H1 (cell line): ENCODE results near the gene SLC25A47. TPM values are rescaled to one million over a fixed set of nuclear protein-coding genes. Genes with fewer than 3 reads are reported as not detected.

Source experiments
- CTCF ChIA-PET: fragments of 300-600 bp; sonication (Branson Sonifier 250); formaldehyde crosslinking; loops from one replicate; lab custom pipeline; 2021; ENCODE audit not compliant: partially characterized antibody; lab: Charles Lee
- POLR2A ChIA-PET: fragments of 300-600 bp; sonication (Branson Sonifier 250); formaldehyde crosslinking; loops from one replicate; lab custom pipeline; 2021; ENCODE audit warnings: inconsistent platforms; ENCODE audit not compliant: partially characterized antibody; lab: Charles Lee
- DNase-seq, 2 experiments: peaks; one replicate each; pipeline versions ENCODE4 v3.0.0 to v3.0.0-alpha.2; 2010 to 2022; ENCODE audit warnings: low spot score in 2 of 2, low read depth in 1 of 2, mixed read lengths in 1 of 2
- FAIRE-seq: peaks from 2 replicates; lab custom pipeline; 2011; peaks lifted over from hg19 to GRCh38; lab: Jason Lieb, UNC
- H2AFZ ChIP-seq: 2 replicates; pipeline ENCODE4 v1.8.1; 2012; ENCODE audit warnings: low read length, inconsistent platforms
- H2AK5ac ChIP-seq: 2 replicates; pipeline ENCODE4 v1.6.1; 2013; ENCODE audit warnings: low read depth, low read length
- H2BK120ac ChIP-seq: replicated peaks from 2 replicates; pipeline ENCODE3; 2013; ENCODE audit warnings: low read depth, low read length, inconsistent platforms
- H2BK12ac ChIP-seq: 2 replicates; pipeline ENCODE4 v1.6.1; 2013; ENCODE audit warnings: low read depth, low read length
- H2BK15ac ChIP-seq: 2 replicates; pipeline ENCODE4 v1.6.1; 2013; ENCODE audit warnings: low read length
- H2BK20ac ChIP-seq: 2 replicates; pipeline ENCODE4 v1.6.1; 2013; ENCODE audit warnings: low read length
- H2BK5ac ChIP-seq: 2 replicates; pipeline ENCODE4 v1.6.1; 2013; ENCODE audit warnings: low read depth, low read length
- H3K14ac ChIP-seq: 2 replicates; pipeline ENCODE4 v1.6.1; 2013; ENCODE audit warnings: inconsistent platforms; ENCODE audit not compliant: insufficient read length
- H3K18ac ChIP-seq: 2 replicates; pipeline ENCODE4 v1.6.1; 2013; ENCODE audit warnings: low read length; ENCODE audit errors: extremely low read depth
- H3K23ac ChIP-seq: 2 replicates; pipeline ENCODE4 v1.6.1; 2013; ENCODE audit warnings: inconsistent platforms; ENCODE audit not compliant: insufficient read length
- H3K23me2 ChIP-seq: 2 replicates; pipeline ENCODE4 v1.6.1; 2013; ENCODE audit warnings: low read depth, low read length
- H3K27ac ChIP-seq: 2 replicates; pipeline ENCODE4 v1.6.1; 2011; ENCODE audit warnings: low read depth, low read length, inconsistent platforms
- H3K27me3 ChIP-seq, 4 experiments: replicated peaks in 1 of 4; 1 replicate in 1 of 4; 2 replicates in 3 of 4; pipeline versions ENCODE4 v1.6.1 to v1.8.1; 2011 to 2013; ENCODE audit warnings: low read length in 3 of 4, mild to moderate bottlenecking in 3 of 4, inconsistent platforms in 2 of 4, mixed read lengths in 2 of 4, moderate library complexity in 1 of 4; ENCODE audit not compliant: control insufficient read depth in 3 of 4, insufficient read depth in 3 of 4; ENCODE audit errors: extremely low read depth in 1 of 4
- H3K36me3 ChIP-seq, 4 experiments: 2 replicates each; pipeline versions ENCODE4 v1.6.1 to v1.8.1; 2011 to 2013; ENCODE audit warnings: mild to moderate bottlenecking in 4 of 4, low read length in 3 of 4, moderate library complexity in 2 of 4, control low read depth in 1 of 4, inconsistent platforms in 1 of 4; ENCODE audit not compliant: insufficient read depth in 4 of 4, control insufficient read depth in 2 of 4
- H3K4ac ChIP-seq: replicated peaks from 2 replicates; pipeline ENCODE3; 2013; ENCODE audit warnings: low read length, low read depth, mixed read lengths, inconsistent platforms; ENCODE audit not compliant: insufficient read length
- H3K4me1 ChIP-seq, 4 experiments: replicated peaks in 1 of 4; 1 replicate in 1 of 4; 2 replicates in 3 of 4; pipeline versions ENCODE4 v1.6.1 to v1.8.1; 2011 to 2013; ENCODE audit warnings: low read length in 3 of 4, inconsistent platforms in 2 of 4, mixed read lengths in 1 of 4; ENCODE audit not compliant: insufficient read depth in 4 of 4, control insufficient read depth in 3 of 4
- H3K4me2 ChIP-seq, 2 experiments: 2 replicates each; pipeline versions ENCODE4 v1.6.1 to v1.8.1; 2011 to 2013; ENCODE audit warnings: low read depth in 2 of 2, low read length in 2 of 2, control low read depth in 1 of 2, inconsistent platforms in 1 of 2, mild to moderate bottlenecking in 1 of 2; ENCODE audit not compliant: insufficient read depth in 1 of 2
- H3K4me3 ChIP-seq, 4 experiments: fragments of 200-600, 300-600 bp in 1 of 4; sonication (generic), shearing (Covaris generic), sonication (Bioruptor Twin) in 1 of 4; 2 replicates each; pipeline versions ENCODE4 v1.5.1 to v1.8.1; 2011 to 2016; ENCODE audit warnings: low read length in 4 of 4, low read depth in 3 of 4, control low read depth in 2 of 4, inconsistent platforms in 2 of 4, mild to moderate bottlenecking in 2 of 4, mixed read lengths in 1 of 4, moderate library complexity in 1 of 4; ENCODE audit not compliant: insufficient read depth in 2 of 4; ENCODE audit errors: extremely low read depth in 1 of 4
- H3K56ac ChIP-seq: replicated peaks from 2 replicates; pipeline ENCODE3; 2013; ENCODE audit warnings: low read depth, mild to moderate bottlenecking, mixed read lengths, low read length, inconsistent platforms; ENCODE audit not compliant: insufficient read length
- H3K79me1 ChIP-seq: 2 replicates; pipeline ENCODE4 v1.6.1; 2013; ENCODE audit warnings: low read depth, low read length, control low read depth
- H3K79me2 ChIP-seq, 2 experiments: 2 replicates each; pipeline versions ENCODE4 v1.6.1 to v1.8.1; 2012 to 2013; ENCODE audit warnings: low read length in 2 of 2, mild to moderate bottlenecking in 2 of 2, inconsistent platforms in 1 of 2; ENCODE audit not compliant: insufficient read depth in 2 of 2, control insufficient read depth in 1 of 2
- H3K9ac ChIP-seq, 4 experiments: replicated peaks in 1 of 4; 1 replicate in 1 of 4; 2 replicates in 3 of 4; pipeline versions ENCODE4 v1.6.1 to v1.8.1; 2011 to 2013; ENCODE audit warnings: low read depth in 3 of 4, low read length in 3 of 4, control low read depth in 2 of 4, mild to moderate bottlenecking in 2 of 4, moderate library complexity in 2 of 4, inconsistent platforms in 1 of 4; ENCODE audit errors: extremely low read depth in 1 of 4
- H3K9me3 ChIP-seq, 2 experiments: 2 replicates each; pipeline versions ENCODE4 v1.6.1 to v1.8.1; 2012 to 2013; ENCODE audit warnings: mild to moderate bottlenecking in 2 of 2, moderate library complexity in 2 of 2, control low read depth in 1 of 2, inconsistent platforms in 1 of 2, low read depth in 1 of 2, low read length in 1 of 2, mixed read lengths in 1 of 2; ENCODE audit not compliant: insufficient read depth in 2 of 2
- H4K20me1 ChIP-seq, 2 experiments: replicated peaks in 1 of 2; 2 replicates each; pipeline versions ENCODE3 to v1.8.1; 2011 to 2013; ENCODE audit warnings: inconsistent platforms in 2 of 2, low read length in 2 of 2, mild to moderate bottlenecking in 1 of 2; ENCODE audit not compliant: insufficient read depth in 2 of 2, control insufficient read depth in 1 of 2
- H4K5ac ChIP-seq: 2 replicates; pipeline ENCODE4 v1.6.1; 2013; ENCODE audit warnings: low read length, low read depth, mixed read lengths, inconsistent platforms; ENCODE audit not compliant: insufficient read length
- H4K8ac ChIP-seq: 2 replicates; pipeline ENCODE4 v1.8.0; 2013; ENCODE audit warnings: mild to moderate bottlenecking, moderate library complexity, low read length, inconsistent platforms; ENCODE audit not compliant: insufficient read depth; ENCODE audit errors: extremely low read depth
- H4K91ac ChIP-seq: replicated peaks from 2 replicates; pipeline ENCODE3; 2013; ENCODE audit warnings: low read length, mixed read lengths, inconsistent platforms; ENCODE audit not compliant: insufficient read length
- NANOG ChIP-seq: IDR thresholded peaks from 2 replicates; pipeline ENCODE4 v1.6.1; 2011; ENCODE audit warnings: low read length, low read depth, mild to moderate bottlenecking, inconsistent platforms; ENCODE audit not compliant: insufficient read depth, poor library complexity, severe bottlenecking
- WGBS, 2 experiments: shearing (Covaris generic) in 1 of 2; methylation state at CpG; one replicate each; pipeline versions ENCODE4 v1.1.6 to v1.1.7; 2013 to 2015; ENCODE audit warnings: low lambda C conversion rate in 2 of 2, mixed read lengths in 2 of 2, inconsistent platforms in 1 of 2, low coverage in 1 of 2, missing lambda C conversion rate in 1 of 2; ENCODE audit not compliant: insufficient replicate concordance in 2 of 2, insufficient coverage in 1 of 2, insufficient read length in 1 of 2; ENCODE audit errors: extremely low coverage in 1 of 2, missing lambda C conversion rate in 1 of 2; 5-methylcytosine and 5-hydroxymethylcytosine counted together
- polyA plus RNA-seq, 7 experiments: library from polyadenylated mRNA; depleted of rRNA in 3 of 7; stranded (reverse) in 5 of 7; unstranded in 2 of 7; fragments of >200 nt in 5 of 7; fragments of 200-250 nt in 2 of 7; gene quantifications; 1 replicate in 5 of 7; 2 replicates in 1 of 7; 4 replicates in 1 of 7; pipeline versions ENCODE4 v1.2.1 to v1.2.3, GENCODE V29; 2011 to 2013; ENCODE audit warnings: missing spikeins in 2 of 7, mixed read lengths in 2 of 7
- total RNA-seq: library from RNA; stranded (reverse); fragmentation: NEBNext Ultra II Directional; extraction: Animal tissue kit (Norgen Biotek cat#: 25700); gene quantifications from 2 replicates; pipeline ENCODE4 v1.2.1, GENCODE V29; 2021

Gene SLC25A47
- total and polyA plus RNA-seq, 2 of the 8 experiments (the other 6 are each of a cell fraction or from before 2014, with no cell fraction given) = not detected

- Histone ChIP-seq H3K18ac (no peak overlapping the region), H3K14ac (no peak overlapping the region), H3K79me2 (peaks cover 6 to 88% of the 10 kb centered on the region in 2 experiments)
These were observed 48.9 kb upstream of the SLC25A47 start for GRCh38 chr14:100274250-100274649.

More at GRCh38 chr14:100274250-100274649, 48.9 kb upstream of the SLC25A47 start:
- H3K4ac ChIP-seq = no peak overlapping the region
- H3K4me3 ChIP-seq = no peak overlapping the region
- DNase-seq (no peak), FAIRE-seq (no peak)
- H4K91ac ChIP-seq = no peak overlapping the region
- H3K4me1 ChIP-seq = peaks cover 0 to 14% (median 4%) of the 10 kb centered on the region in 4 experiments; a peak in 6 of 7 replicates
- no peaks in the 10 kb centered on the region for H3K27me3 ChIP-seq
- H3K4me2 ChIP-seq = no peak overlapping the region; a peak in 1 of 4 replicates
- no peak overlapping the region for H2BK20ac ChIP-seq
- H2AFZ ChIP-seq = no peak overlapping the region
- WGBS, 2 experiments = 93% methylated on average over 4 of the region's 4 CpGs; no CpG with 5 or more reads in 1 of the 2 experiments
- no peak overlapping the region for H3K9ac ChIP-seq
- no peak for TF ChIP-seq NANOG
- H3K36me3 ChIP-seq = peaks cover 7 to 33% (median 11%) of the 10 kb centered on the region in 4 experiments; a peak in 7 of 8 replicates
- no peak overlapping the region for H3K23ac ChIP-seq
- no peak overlapping the region for H2BK120ac ChIP-seq
- peaks cover 12% of the 10 kb centered on the region for H3K79me1 ChIP-seq
- no peaks in the 10 kb centered on the region for H3K9me3 ChIP-seq
- H4K5ac ChIP-seq = no peak overlapping the region
- H2BK15ac ChIP-seq = no peak overlapping the region
- no peak overlapping the region for H3K27ac ChIP-seq
- H4K8ac ChIP-seq = no peak overlapping the region
- H2BK12ac ChIP-seq = no peak overlapping the region
- H3K23me2 ChIP-seq = no peaks in the 10 kb centered on the region
- peaks cover 10 to 19% of the 10 kb centered on the region in 2 experiments for H4K20me1 ChIP-seq
- no peak overlapping the region for H2BK5ac ChIP-seq
- no peak overlapping the region for H3K56ac ChIP-seq
- H2AK5ac ChIP-seq = no peak overlapping the region
- POLR2A ChIA-PET = interaction anchor here (5.4 kb wide), 1 partner anchor 11 kb away, joined by 32 read pairs; no protein-coding TSS in a partner anchor
- CTCF ChIA-PET = interaction anchor here (0.9 to 5.0 kb wide), 4 partner anchors 9 to 372 kb away, joined by 3 to 23 read pairs (median 4); no protein-coding TSS in a partner anchor
